HepG2 (cell line): ENCODE measurements around the gene FAM114A2. TPM values are rescaled to one million over a fixed set of nuclear protein-coding genes. Genes with fewer than 3 reads are reported as not detected.

ENCODE experiments used
- AGO1 ChIP-seq: fragments of 200-400 bp; formaldehyde crosslinking; IDR thresholded peaks from 2 replicates; pipeline ENCODE4 v1.6.1; 2017; ENCODE audit warnings: mild to moderate bottlenecking, low read depth, low read length, moderate library complexity; ENCODE audit not compliant: poor library complexity, severe bottlenecking
- CHD2 ChIP-seq: IDR thresholded peaks from 2 replicates; pipeline ENCODE4 v1.6.1; 2011; ENCODE audit warnings: low read depth, low read length, improper control_type of control experiment
- HDAC6 ChIP-seq: fragments of 200-600 bp; sonication (generic); IDR thresholded peaks from 2 replicates; pipeline ENCODE4 v1.7.0; 2017; ENCODE audit warnings: mild to moderate bottlenecking, antibody characterized with exemption, low read length, low read depth
- KDM1A ChIP-seq: IDR thresholded peaks from 2 replicates; pipeline ENCODE4 v1.6.1; 2016; ENCODE audit warnings: missing compliant biosample characterization
- KDM2A ChIP-seq: sonication (generic); formaldehyde crosslinking; IDR thresholded peaks from 2 replicates; pipeline ENCODE4 v1.4.0; 2020; ENCODE audit warnings: low read depth, missing genetic modification reagents, borderline replicate concordance
- NCOA1 ChIP-seq: sonication (generic); formaldehyde crosslinking; IDR thresholded peaks from 2 replicates; pipeline ENCODE4 v1.9.0; 2021; ENCODE audit warnings: missing genetic modification reagents
- PTBP1 ChIP-seq: fragments of 200-400 bp; formaldehyde crosslinking; IDR thresholded peaks from 2 replicates; pipeline ENCODE4 v1.6.1; 2018; ENCODE audit warnings: low read length, low read depth; ENCODE audit not compliant: poor library complexity, severe bottlenecking
- SAFB2 ChIP-seq: sonication (generic); formaldehyde crosslinking; IDR thresholded peaks from 2 replicates; pipeline ENCODE4 v1.5.1; 2020; ENCODE audit warnings: missing genetic modification reagents, low read depth, mild to moderate bottlenecking, borderline replicate concordance
- SNAPC2 ChIP-seq: sonication (generic); formaldehyde crosslinking; IDR thresholded peaks from 2 replicates; pipeline ENCODE4 v1.8.1; 2022; ENCODE audit warnings: mild to moderate bottlenecking, missing genetic modification reagents
- SPEN ChIP-seq: sonication (generic); formaldehyde crosslinking; IDR thresholded peaks from 2 replicates; pipeline ENCODE4 v1.5.1; 2020; ENCODE audit warnings: low read depth, mild to moderate bottlenecking, missing genetic modification reagents
- SSRP1 ChIP-seq: IDR thresholded peaks from 2 replicates; pipeline ENCODE4 v1.6.1; 2016; ENCODE audit warnings: control low read depth
- THYN1 ChIP-seq: sonication (generic); formaldehyde crosslinking; IDR thresholded peaks from 2 replicates; pipeline ENCODE4 v1.8.1; 2023; ENCODE audit warnings: low read depth, mild to moderate bottlenecking, moderate library complexity, missing genetic modification reagents, borderline replicate concordance
- ZBTB20 ChIP-seq: sonication (generic); formaldehyde crosslinking; IDR thresholded peaks from 2 replicates; pipeline ENCODE4 v1.8.1; 2023; ENCODE audit warnings: missing genetic modification reagents, low read depth, mild to moderate bottlenecking, borderline replicate concordance
- ZNF180 ChIP-seq: sonication (generic); formaldehyde crosslinking; IDR thresholded peaks from 2 replicates; pipeline ENCODE4 v1.4.0; 2020; ENCODE audit warnings: low read depth, missing genetic modification reagents, borderline replicate concordance
- ZNF230 ChIP-seq: sonication (generic); formaldehyde crosslinking; IDR thresholded peaks from 2 replicates; pipeline ENCODE4 v1.4.0; 2020; ENCODE audit warnings: mild to moderate bottlenecking, missing genetic modification reagents
- ZNF296 ChIP-seq: sonication (generic); formaldehyde crosslinking; conservative IDR thresholded peaks from 2 replicates; pipeline ENCODE4 v1.5.0; 2020; ENCODE audit warnings: mild to moderate bottlenecking, missing genetic modification reagents
- polyA plus RNA-seq, 8 experiments: library from polyadenylated mRNA; depleted of rRNA in 3 of 8; stranded (reverse) in 7 of 8; unstranded in 1 of 8; fragments of >200 nt; fragmentation: Illumina TruSeq in 4 of 8; extraction: Trizol in 4 of 8; gene quantifications; 2 replicates each; pipeline versions ENCODE4 v1.2.1 to v1.2.3, GENCODE V29; 2011 to 2016; ENCODE audit warnings: low read depth in 4 of 8, missing spikeins in 1 of 8, mixed read lengths in 1 of 8; ENCODE audit not compliant: insufficient read depth in 1 of 8
- total RNA-seq, 5 experiments: library from RNA; depleted of rRNA; stranded (reverse); fragments of >200 nt; fragmentation: Illumina TruSeq; extraction: Trizol; gene quantifications; 2 replicates each; pipeline ENCODE4 v1.2.3, GENCODE V29; 2016; ENCODE audit warnings: low read depth in 1 of 5
- TF ChIP-seq, protein P1 (sequence below): sonication (generic); formaldehyde crosslinking; IDR thresholded peaks from 2 replicates; pipeline ENCODE4 v1.4.0; 2020; ENCODE audit warnings: missing genetic modification reagents
- TF ChIP-seq, protein P2 (sequence below): IDR thresholded peaks from 2 replicates; pipeline ENCODE4 v1.6.1; 2016; ENCODE audit warnings: missing biosample characterization, missing genetic modification reagents, low read depth
- TF ChIP-seq, protein P3 (sequence below): sonication (generic); formaldehyde crosslinking; IDR thresholded peaks from 2 replicates; pipeline ENCODE4 v1.5.1; 2020; ENCODE audit warnings: missing genetic modification reagents, mild to moderate bottlenecking, borderline replicate concordance
- TF ChIP-seq, protein P4 (sequence below): sonication (generic); formaldehyde crosslinking; IDR thresholded peaks from 2 replicates; pipeline ENCODE4 v1.4.0; 2020; ENCODE audit warnings: mild to moderate bottlenecking, missing genetic modification reagents

The FAM114A2 gene
- total and polyA plus RNA-seq, 2 of the 13 experiments (the other 11 are each of a cell fraction or from before 2014, with no cell fraction given) = 6.9 to 11.4 TPM

DNA sequence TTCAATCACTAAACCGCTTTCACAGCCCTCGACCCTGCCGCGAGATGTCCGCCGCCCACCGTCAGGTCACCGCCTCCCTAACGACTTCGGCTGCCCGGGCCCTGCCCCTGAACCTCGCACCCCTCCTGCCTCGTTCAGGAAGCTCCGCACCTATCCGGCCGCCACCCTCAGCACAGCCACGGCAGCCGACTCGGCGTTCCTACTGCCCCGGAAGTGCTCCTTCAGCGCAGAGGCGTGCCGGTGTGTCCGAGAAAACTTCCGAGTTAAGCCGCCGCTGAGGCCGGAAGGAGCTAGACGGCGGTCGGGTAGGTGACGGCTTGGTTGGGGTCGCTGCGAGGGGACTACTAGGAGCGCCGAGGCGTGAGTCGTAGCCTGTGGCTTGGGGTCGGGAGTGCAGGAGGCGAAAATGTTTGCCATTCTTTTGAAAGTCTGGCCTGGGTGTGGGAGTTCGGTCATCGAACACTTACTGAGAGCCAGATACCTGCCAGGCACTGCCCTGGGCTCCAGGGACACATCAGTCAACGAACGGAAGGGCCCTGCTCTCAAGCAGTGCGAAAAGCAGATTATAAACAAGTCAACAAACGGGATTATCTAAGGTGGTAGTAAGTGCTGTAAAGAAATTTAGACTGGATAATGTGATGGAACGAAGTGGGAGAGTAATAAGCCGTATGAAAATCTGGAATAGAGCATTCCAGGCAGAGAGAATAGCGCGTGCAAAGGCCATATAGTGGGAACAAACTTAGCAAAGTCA is at the start of gene FAM114A2, which contains the start of gene MFAP3 (continued):
- no peak; the same call in 1 of the 2 replicates for TF ChIP-seq SNAPC2
- TF ChIP-seq PTBP1 = peak; percentile 68
- TF ChIP-seq ZNF230 (CRISPR knock-in tag) = peak; percentile 72; the same call in 1 of the 2 replicates
- no peak for TF ChIP-seq ZNF180 (CRISPR knock-in tag)
- TF ChIP-seq, protein P1, sequence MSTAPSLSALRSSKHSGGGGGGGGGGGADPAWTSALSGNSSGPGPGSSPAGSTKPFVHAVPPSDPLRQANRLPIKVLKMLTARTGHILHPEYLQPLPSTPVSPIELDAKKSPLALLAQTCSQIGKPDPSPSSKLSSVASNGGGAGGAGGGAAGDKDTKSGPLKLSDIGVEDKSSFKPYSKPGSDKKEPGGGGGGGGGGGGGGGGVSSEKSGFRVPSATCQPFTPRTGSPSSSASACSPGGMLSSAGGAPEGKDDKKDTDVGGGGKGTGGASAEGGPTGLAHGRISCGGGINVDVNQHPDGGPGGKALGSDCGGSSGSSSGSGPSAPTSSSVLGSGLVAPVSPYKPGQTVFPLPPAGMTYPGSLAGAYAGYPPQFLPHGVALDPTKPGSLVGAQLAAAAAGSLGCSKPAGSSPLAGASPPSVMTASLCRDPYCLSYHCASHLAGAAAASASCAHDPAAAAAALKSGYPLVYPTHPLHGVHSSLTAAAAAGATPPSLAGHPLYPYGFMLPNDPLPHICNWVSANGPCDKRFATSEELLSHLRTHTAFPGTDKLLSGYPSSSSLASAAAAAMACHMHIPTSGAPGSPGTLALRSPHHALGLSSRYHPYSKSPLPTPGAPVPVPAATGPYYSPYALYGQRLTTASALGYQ (CRISPR knock-in tag) = no peak
- TF ChIP-seq THYN1 = no peak
- TF ChIP-seq SPEN (CRISPR knock-in tag) = peak; percentile 95
- TF ChIP-seq, protein P2, sequence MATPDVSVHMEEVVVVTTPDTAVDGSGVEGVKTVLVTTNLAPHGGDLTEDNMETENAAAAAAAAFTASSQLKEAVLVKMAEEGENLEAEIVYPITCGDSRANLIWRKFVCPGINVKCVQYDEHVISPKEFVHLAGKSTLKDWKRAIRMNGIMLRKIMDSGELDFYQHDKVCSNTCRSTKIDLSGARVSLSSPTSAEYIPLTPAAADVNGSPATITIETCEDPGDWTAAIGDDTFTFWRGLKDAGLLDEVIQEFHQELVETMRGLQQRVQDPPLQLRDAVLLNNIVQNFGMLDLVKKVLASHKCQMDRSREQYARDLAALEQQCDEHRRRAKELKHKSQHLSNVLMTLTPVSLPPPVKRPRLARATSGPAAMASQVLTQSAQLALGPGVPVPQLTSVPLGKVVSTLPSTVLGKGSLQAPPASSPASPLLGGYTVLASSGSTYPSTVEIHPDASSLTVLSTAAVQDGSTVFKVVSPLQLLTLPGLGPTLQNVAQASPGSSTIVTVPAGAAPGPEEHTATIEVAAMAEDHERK = peak; percentile 78
- TF ChIP-seq HDAC6 = no peak
- TF ChIP-seq SSRP1 = no peak
- TF ChIP-seq CHD2 = peak; percentile 51
- TF ChIP-seq, protein P3, sequence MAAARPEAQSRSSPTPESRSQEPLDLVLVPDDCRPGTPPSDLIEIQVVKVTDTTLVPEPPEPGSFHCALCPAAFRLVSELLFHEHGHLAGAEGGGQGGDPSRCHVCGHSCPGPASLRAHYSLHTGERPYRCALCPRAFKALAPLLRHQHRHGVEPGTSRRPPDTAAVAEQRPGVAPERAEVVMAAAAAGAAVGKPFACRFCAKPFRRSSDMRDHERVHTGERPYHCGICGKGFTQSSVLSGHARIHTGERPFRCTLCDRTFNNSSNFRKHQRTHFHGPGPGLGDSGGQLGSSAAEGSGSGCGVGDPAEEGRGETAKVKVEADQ (CRISPR knock-in tag) = peak; percentile 89
- no peak for TF ChIP-seq AGO1
- no peak for TF ChIP-seq KDM1A (CRISPR knock-in tag)
- peak; percentile 99 for TF ChIP-seq KDM2A (CRISPR knock-in tag)
- no peak for TF ChIP-seq ZNF296
- TF ChIP-seq SAFB2 (CRISPR knock-in tag) = peak; percentile 80
- TF ChIP-seq NCOA1 (CRISPR knock-in tag) = peak; percentile 81
- TF ChIP-seq, protein P4, sequence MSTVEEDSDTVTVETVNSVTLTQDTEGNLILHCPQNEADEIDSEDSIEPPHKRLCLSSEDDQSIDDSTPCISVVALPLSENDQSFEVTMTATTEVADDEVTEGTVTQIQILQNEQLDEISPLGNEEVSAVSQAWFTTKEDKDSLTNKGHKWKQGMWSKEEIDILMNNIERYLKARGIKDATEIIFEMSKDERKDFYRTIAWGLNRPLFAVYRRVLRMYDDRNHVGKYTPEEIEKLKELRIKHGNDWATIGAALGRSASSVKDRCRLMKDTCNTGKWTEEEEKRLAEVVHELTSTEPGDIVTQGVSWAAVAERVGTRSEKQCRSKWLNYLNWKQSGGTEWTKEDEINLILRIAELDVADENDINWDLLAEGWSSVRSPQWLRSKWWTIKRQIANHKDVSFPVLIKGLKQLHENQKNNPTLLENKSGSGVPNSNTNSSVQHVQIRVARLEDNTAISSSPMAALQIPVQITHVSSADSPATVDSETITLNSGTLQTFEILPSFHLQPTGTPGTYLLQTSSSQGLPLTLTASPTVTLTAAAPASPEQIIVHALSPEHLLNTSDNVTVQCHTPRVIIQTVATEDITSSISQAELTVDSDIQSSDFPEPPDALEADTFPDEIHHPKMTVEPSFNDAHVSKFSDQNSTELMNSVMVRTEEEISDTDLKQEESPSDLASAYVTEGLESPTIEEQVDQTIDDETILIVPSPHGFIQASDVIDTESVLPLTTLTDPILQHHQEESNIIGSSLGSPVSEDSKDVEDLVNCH (CRISPR knock-in tag) = no peak
- TF ChIP-seq ZBTB20 (CRISPR knock-in tag) = peak; percentile 80; the same call in 1 of the 2 replicates
